Pancreas (tissue), 10 donors: ENCODE measurements around the gene FAM78B. TPM values are rescaled to one million over a fixed set of nuclear protein-coding genes. Genes with fewer than 3 reads are reported as not detected.

Experiments
- ATAC-seq, 4 donors: fragments of 200-7000 bp; cut with Tn5 transposase; one replicate each; pipeline versions ENCODE4 v1.8.0 to v1.9.1; 2020; ENCODE audit warnings: mild to moderate bottlenecking in 4 of 4, moderate library complexity in 4 of 4
- DNase-seq, 6 donors: peaks; one replicate each; pipeline ENCODE4 v3.0.0-alpha.2; 2020
- FAIRE-seq: peaks from 2 replicates; lab custom pipeline; 2012; peaks lifted over from hg19 to GRCh38; lab: Jason Lieb, UNC
- H3K27ac ChIP-seq, 4 donors: fragments of 200-600 bp; sonication (generic); 1 replicate in 3 of 4; 2 replicates in 1 of 4; pipeline versions ENCODE4 v1.5.0 to v1.8.0; 2020
- H3K27me3 ChIP-seq, 4 donors: fragments of 200-600 bp; one replicate each; pipeline ENCODE4 v1.8.0; 2021
- H3K36me3 ChIP-seq, 3 donors: fragments of 200-600 bp; sonication (generic) in 1 of 3; one replicate each; pipeline versions ENCODE4 v1.5.0 to v1.8.0; 2020 to 2021
- H3K4me1 ChIP-seq, 3 donors: fragments of 200-600 bp; one replicate each; pipeline ENCODE4 v1.8.0; 2021
- H3K4me3 ChIP-seq, 4 donors: fragments of 200-600 bp; sonication (generic) in 2 of 4; one replicate each; pipeline versions ENCODE4 v1.5.0 to v1.8.0; 2020 to 2021
- H3K9me3 ChIP-seq, 4 donors: fragments of 200-600 bp; one replicate each; pipeline ENCODE4 v1.8.0; 2021
- WGBS, 2 donors: extraction: QIAGEN DNeasy Blood & Tissue Kit; methylation state at CpG; one replicate each; pipeline ENCODE4 v1.1.7; 2013; 5-methylcytosine and 5-hydroxymethylcytosine counted together
- intact Hi-C, 3 donors: fragments of 100-400 bp; cut with DNase I; formaldehyde crosslinking; loops; one replicate each; pipeline versions ENCODE4 v1.11.1 to v1.14.2; 2022
- polyA plus RNA-seq, 2 donors: library from polyadenylated mRNA; stranded (reverse); fragments of 200-250 nt; gene quantifications; one replicate each; pipeline ENCODE4 v1.2.3, GENCODE V29; 2013
- total RNA-seq, 6 donors: library from RNA; stranded (reverse); fragmentation: NEBNext Ultra II Directional in 4 of 6; extraction: Animal tissue kit (Norgen Biotek cat#: 25700) in 4 of 6; gene quantifications; one replicate each; pipeline versions ENCODE4 v1.2.1 to v1.2.4, GENCODE V29; 2021 to 2023
- TF ChIP-seq, protein P1 (sequence below), 4 donors: fragments of 200-600 bp; sonication (generic) in 3 of 4; IDR thresholded peaks; one replicate each; pipeline versions ENCODE4 v1.5.0 to v1.8.0; 2021; ENCODE audit warnings: antibody characterized with exemption in 4 of 4
- donor health status: healthy with polysubstance abuse.
- donor health status: DM: no; HTN: no; CAD: no; lungs with moderate emphysema.
- donor health status: DM: no; HTN: no; CAD: no.
- donor health status: control.
- donor health status: control.
- donor health status: Bipolar disorder and iron deficiency.
- donor health status: DM: yes; HTN: yes; CAD: no.
- donor health status: DM: no; HTN: no; CAD: no.
- donor health status: DM: no; HTN: no; CAD: no.
- donor health status: DM: yes; HTN: yes; CAD: no.

FAM78B gene
- total and polyA plus RNA-seq, 8 donors: 0.66 to 3.6 (median 1.4) TPM

DNA sequence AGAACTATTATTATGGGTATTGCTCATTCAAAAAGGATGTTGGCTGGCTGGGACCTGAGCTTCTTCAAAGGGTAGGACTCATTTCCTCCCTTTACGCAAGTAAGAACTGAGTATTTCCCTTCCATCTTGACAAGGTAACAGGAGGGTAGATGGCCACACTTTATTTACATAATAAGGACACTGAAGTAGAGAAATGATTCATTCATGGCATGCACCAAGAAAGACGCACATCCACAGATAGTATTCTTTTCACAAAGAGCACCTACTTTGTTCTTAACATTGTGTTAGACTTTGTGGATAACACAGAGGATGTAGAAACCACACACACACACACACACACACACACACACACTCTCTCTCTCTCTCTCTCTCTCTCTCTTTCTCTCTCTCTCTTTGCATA lies 82.9 kb downstream of the FAM78B start:
- FAIRE-seq (no peak), ATAC-seq (no peak), DNase-seq (no peak)
- Histone ChIP-seq H3K27me3 (no peaks in the 10 kb centered on the region), H3K4me1 (no peaks in the 10 kb centered on the region), H3K4me3 (no peak overlapping the region), H3K27ac (no peak overlapping the region), H3K36me3 (no peaks in the 10 kb centered on the region), H3K9me3 (no peaks in the 10 kb centered on the region)
- TF ChIP-seq, protein P1, sequence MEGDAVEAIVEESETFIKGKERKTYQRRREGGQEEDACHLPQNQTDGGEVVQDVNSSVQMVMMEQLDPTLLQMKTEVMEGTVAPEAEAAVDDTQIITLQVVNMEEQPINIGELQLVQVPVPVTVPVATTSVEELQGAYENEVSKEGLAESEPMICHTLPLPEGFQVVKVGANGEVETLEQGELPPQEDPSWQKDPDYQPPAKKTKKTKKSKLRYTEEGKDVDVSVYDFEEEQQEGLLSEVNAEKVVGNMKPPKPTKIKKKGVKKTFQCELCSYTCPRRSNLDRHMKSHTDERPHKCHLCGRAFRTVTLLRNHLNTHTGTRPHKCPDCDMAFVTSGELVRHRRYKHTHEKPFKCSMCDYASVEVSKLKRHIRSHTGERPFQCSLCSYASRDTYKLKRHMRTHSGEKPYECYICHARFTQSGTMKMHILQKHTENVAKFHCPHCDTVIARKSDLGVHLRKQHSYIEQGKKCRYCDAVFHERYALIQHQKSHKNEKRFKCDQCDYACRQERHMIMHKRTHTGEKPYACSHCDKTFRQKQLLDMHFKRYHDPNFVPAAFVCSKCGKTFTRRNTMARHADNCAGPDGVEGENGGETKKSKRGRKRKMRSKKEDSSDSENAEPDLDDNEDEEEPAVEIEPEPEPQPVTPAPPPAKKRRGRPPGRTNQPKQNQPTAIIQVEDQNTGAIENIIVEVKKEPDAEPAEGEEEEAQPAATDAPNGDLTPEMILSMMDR (IDR thresholded peaks at IDR 0.05): no peak
- 43 to 46% methylated on average over 2 of the region's 2 CpGs for WGBS, 2 donors
- intact Hi-C loops: no loop called here

- H3K4me1 ChIP-seq: no peaks in the 10 kb centered on the region
- DNase-seq (no peak), ATAC-seq (no peak), FAIRE-seq (no peak)
- no peaks in the 10 kb centered on the region for H3K36me3 ChIP-seq
- TF ChIP-seq, protein P1 (IDR thresholded peaks at IDR 0.05): no peak
- 83 to 93% methylated on average over 5 of the region's 5 CpGs for WGBS, 2 donors
- H3K27ac ChIP-seq: no peak overlapping the region
- intact Hi-C loops: no loop called here
- H3K9me3 ChIP-seq: no peaks in the 10 kb centered on the region
- H3K27me3 ChIP-seq: no peaks in the 10 kb centered on the region
- no peak overlapping the region for H3K4me3 ChIP-seq
These were observed 84.2 kb downstream of the FAM78B start for GRCh38 chr1:166082601-166083000.

- DNase-seq (no peak), ATAC-seq (peak in 1 of 4 donors; percentile 51)
- WGBS, 2 donors: 71 to 74% methylated on average over 14 of the region's 14 CpGs
These were observed 85.6 kb downstream of the FAM78B start for GRCh38 chr1:166080967-166081870.

DNA sequence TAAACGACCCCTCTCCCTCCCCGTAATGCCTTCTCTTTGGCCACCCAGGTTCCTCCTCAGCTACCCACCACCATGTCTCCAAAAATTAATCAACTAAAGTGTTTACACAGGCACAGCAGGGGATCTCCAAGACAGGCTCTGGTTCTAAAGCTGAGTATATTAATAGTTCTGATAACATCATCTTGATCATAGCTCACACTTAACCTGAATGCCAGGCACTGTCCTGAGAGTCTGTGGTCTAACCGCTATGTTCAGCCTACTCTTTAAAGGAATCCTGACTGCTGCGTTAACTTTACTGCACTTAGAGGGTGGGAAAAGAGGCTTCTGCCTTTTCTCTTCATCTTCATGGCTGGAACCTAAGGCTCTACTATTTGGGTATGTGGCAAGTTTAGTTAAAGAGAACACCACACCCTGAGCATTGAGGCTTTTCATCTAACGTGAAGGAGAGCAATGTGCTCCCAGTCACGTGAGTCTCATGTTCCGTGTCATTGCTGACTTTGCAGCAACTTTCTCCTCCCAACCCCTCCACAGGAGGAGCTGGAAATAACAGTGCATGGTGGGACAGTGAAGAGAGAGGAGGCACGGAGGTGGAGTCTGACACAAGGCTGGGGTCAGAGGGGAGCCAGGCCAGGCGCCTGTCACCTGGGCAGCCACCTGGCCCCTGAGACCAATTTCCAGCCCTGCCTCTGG lies 86.4 kb downstream of the FAM78B start:
- Histone ChIP-seq H3K27ac (no peak overlapping the region), H3K4me3 (no peak overlapping the region), H3K27me3 (no peaks in the 10 kb centered on the region), H3K9me3 (no peaks in the 10 kb centered on the region), H3K4me1 (no peaks in the 10 kb centered on the region), H3K36me3 (no peaks in the 10 kb centered on the region)
- ATAC-seq (peak in 2 of 4 donors; percentile 24 to 51), FAIRE-seq (no peak), DNase-seq (no peak)
- 76 to 80% methylated on average over 9 of the region's 9 CpGs for WGBS, 2 donors
- intact Hi-C loops: no loop called here
- TF ChIP-seq, protein P1 (IDR thresholded peaks at IDR 0.05): no peak

More at GRCh38 chr1:166080967-166081870, 85.6 kb downstream of the FAM78B start:
- H3K36me3 ChIP-seq: no peaks in the 10 kb centered on the region
- no peaks in the 10 kb centered on the region for H3K4me1 ChIP-seq
- H3K27me3 ChIP-seq: no peaks in the 10 kb centered on the region
- intact Hi-C loops: no loop called here
- no peak overlapping the region for H3K4me3 ChIP-seq
- H3K9me3 ChIP-seq: no peaks in the 10 kb centered on the region
- H3K27ac ChIP-seq: no peak overlapping the region
- TF ChIP-seq, protein P1 (IDR thresholded peaks at IDR 0.05): no peak
- no peak for FAIRE-seq
